Measurements from ENCODE around the gene IP6K1.
"Not testable (repeated sequence)": the region's sequence is repeated elsewhere in the genome, so short reads cannot be mapped to it uniquely, and the experiment has no call there.

The IP6K1 gene

GRCh38 chr3:49786357-49787181 lies at the start of gene IP6K1:
IP6K1 (minus strand) TSS chr3:49786542; CDS start chr3:49748040, 38,502 bp downstream.
- peak; percentile 98 for DNase-seq

DNA sequence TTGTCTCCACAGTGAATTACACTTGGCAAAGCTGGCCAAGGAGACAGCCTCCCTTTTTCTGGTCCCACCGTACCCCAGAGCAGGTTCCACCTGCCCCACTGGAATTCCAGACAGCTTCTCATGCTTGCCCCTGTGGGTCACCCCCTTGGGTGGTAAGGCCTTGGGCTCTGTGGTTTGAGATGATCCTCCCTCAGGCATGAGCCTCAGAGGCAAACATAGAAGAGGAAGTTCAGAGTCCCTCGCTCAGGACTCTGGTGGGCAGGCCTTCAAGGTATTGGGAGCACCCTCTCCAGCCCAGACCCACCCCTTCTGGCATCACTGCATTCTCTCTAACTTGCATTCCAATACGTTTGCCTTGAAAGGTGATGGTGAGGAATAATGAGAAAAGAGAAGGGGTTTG lies 45.0 kb upstream of the IP6K1 start:
- peak; percentile 22 for DNase-seq

DNA sequence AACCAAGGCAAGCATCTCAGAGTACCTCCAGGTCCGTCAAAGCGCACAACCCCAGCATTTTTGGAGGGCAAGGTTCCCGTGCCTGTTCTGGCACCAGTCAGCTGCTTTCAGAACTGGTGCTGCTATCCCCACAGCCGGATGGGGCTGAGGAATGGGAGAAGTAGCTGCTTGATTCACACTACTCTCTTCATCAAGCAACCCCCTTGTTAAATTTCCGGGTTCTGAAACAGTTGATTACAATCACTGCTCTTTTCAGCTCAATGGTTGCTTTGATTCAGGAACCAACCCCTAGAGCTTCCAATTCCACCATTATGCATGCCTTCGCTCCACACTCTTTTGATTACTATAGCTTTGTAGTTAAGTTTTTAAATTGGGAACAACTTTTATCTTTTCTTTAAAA lies 39.7 kb upstream of the IP6K1 start:
- DNase-seq: no peak

DNA sequence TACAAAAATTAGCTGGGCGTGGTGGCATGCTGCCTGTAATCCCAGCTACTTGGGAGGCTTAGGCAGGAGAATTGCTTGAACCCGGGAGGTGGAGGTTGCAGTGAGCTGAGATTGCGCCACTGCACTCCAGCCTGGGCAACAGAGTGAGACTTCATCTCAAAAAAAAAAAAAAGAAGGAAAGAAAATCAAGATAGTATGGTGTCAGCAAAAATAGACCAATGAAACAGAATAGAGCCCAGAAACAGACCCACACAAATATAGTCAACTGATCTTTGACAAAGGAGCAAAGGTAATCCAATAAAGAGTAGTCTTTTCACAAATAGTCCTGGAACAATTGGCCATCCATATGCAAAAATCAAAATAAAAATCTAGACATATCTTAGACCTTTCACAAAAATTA lies 36.8 kb upstream of the IP6K1 start:
- DNase-seq: not testable (repeated sequence)

DNA sequence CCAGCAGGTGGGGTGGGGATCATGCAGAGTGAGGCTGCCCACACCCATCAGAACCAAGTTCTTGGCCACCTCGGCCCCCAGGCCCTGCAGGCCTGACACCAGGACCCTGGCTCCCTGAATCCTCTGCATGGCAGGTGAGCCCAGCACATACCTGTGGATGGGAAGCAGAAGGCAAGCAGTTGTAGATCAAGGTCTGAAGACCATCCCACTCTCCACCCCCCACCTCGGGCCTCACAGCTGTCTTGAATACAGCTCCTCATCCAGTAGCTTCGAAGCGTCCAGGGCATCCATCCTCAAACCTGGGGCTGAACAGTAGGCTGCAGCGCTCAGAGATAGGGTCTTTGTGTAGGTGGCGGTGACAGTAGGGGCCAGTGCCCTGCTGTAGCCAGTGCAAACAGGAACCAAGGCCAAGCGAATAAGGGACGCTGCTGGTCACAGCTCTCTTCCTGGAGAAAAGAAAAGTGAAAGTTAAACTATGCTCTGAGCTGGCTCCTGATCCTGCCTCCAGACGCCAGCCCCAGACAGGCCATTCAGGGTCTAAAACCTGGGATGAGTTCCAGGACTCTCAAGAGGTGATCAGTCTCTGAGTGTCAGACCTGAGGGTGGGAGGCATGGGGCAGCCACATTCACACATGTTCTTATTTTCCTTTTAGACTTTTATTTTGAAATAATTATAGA lies 27.3 kb upstream of the IP6K1 start, which contains the start of gene UBA7:
UBA7 (minus strand) TSS at position 457 of the 678 bp plus-strand sequence; CDS start at position 291, 166 bp downstream.
- DNase-seq: peak; percentile 36

GRCh38 chr3:49812916-49813496 lies 26.7 kb upstream of the IP6K1 start:
- DNase-seq: no peak

DNA sequence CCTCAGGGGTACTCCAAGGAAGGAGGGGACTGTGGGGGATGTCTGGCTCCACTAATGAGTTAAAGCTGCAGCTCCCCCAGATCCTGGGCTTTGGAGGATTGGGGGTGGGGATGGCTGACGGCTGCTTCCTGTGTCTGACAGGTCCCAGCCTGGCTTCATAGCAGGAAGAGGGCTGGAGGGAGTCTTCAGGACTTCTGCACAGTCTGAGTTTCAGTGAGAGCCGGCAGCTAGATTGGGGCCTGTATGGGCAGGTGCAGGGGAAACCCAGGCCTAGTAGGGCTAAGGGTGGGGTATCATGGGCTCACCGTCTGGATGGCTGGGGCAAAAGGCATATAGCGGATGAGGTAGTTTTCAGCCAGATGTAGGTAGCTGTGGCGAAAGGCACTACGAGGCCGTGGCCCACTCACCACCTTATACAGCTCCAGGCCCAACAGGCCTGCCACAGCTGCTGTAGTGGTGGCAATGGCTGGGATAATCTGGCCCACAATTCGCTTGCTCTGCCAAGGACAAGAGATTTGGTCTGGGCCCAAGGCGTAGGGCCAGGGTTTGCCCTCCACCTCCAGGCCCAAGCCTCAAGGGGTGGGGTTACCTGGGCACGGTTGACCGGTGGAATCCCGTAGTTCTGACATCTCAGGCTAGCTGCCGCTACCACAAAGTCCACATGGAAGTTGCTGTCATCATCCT lies 21.2 kb upstream of the IP6K1 start:
- DNase-seq: peak; percentile 5

- DNase-seq: peak; percentile 4
Observed at GRCh38 chr3:49806850-49807249, 20.5 kb upstream of the IP6K1 start.

DNA sequence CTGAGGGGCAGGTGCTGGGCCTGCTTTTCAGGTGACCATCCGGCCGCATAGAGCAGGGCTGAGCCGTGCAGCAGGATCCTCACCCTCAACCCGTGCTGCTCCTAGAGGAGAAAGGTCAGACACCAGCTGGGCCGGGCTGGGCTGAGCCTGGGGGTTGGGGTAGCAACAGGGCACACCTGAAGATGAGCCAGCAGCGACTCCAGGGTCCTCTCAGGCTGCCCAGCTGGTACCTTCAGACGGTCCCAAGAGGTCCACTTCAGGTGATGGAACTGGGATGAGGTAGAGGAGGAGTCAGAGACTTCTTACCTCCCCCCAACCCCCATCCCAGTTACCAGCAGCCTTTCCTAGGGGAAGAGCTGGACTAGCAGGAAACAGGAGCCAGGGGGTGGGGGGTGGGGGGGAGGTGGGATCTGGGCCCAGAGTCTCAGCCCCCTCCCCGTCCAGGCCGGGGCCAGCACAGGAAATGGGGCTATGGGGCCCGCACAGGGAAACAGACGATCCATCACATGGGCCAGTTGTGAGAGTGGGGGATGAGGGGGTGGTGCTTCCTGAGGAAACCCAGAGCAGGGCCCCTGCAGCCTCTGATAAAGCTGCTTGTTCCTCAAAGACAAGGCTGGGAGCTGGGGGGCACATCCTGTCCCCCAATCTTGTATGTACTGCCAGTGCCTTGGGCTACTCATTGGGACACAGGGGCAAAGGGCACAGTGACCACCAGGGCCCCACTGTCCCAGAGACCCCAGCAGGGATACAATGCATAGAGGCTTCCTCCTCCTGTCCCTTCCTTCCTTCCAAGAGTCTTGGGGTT lies 19.8 kb upstream of the IP6K1 start:
- DNase-seq: peak; percentile 84

- DNase-seq: peak; percentile 98
Observed at GRCh38 chr3:49805367-49805782, 19.0 kb upstream of the IP6K1 start.

GRCh38 chr3:49804141-49805041 lies 18.0 kb upstream of the IP6K1 start:
- peak; percentile 26 for DNase-seq

GRCh38 chr3:49803465-49804140 lies 17.3 kb upstream of the IP6K1 start:
- peak; percentile 52 for DNase-seq

DNA sequence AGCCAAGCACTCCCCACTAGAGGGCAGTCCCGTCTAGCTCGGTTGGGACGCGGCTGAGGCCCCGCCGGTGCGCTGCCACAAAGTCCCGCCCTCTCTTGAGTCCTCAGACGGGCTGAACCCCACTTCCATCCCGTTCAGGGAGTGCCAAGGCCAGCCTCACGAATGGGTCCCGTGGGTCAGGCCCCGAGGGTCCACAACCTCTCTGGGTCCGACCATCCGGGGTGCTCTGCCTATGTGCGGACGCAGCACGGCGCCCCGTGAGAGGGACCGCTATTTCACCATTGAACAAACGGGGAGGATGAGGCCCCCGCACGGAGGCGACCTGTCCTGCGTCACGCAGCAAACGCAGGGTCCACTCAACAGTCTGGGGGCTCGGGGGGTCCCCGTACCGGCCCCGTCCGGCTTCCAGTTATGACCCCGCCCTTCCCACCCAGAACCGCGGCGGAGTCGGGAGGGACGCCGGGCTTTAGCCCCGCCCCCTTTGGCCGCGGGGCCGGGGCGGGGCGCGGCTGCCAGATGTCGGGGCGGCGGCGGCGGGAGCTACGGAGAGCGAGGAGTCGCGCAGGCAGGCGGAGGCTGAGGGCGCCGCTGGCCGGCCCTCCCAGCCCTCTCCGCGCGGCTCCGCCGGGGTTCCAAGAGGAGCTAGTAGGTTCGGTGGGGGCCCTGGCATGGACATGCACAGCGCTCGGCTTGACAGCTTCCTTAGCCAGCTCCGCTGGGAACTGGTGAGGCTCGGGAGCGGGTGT lies 16.6 kb upstream of the IP6K1 start, which contains the start of gene INKA1:
INKA1 (plus strand) TSS at position 543 of the 746 bp plus-strand sequence; CDS start at position 675, 132 bp downstream.
- DNase-seq: peak; percentile 62

- no peak for DNase-seq
Observed at GRCh38 chr3:49801160-49801559, 14.8 kb upstream of the IP6K1 start.

- no peak for DNase-seq
Observed at GRCh38 chr3:49799761-49800160, 13.4 kb upstream of the IP6K1 start, which contains the start of gene CDHR4. CDHR4 (minus strand) TSS chr3:49799873; CDS start chr3:49799812, 61 bp downstream.

- no peak for DNase-seq
Observed at GRCh38 chr3:49799105-49799504, 12.8 kb upstream of the IP6K1 start.

DNA sequence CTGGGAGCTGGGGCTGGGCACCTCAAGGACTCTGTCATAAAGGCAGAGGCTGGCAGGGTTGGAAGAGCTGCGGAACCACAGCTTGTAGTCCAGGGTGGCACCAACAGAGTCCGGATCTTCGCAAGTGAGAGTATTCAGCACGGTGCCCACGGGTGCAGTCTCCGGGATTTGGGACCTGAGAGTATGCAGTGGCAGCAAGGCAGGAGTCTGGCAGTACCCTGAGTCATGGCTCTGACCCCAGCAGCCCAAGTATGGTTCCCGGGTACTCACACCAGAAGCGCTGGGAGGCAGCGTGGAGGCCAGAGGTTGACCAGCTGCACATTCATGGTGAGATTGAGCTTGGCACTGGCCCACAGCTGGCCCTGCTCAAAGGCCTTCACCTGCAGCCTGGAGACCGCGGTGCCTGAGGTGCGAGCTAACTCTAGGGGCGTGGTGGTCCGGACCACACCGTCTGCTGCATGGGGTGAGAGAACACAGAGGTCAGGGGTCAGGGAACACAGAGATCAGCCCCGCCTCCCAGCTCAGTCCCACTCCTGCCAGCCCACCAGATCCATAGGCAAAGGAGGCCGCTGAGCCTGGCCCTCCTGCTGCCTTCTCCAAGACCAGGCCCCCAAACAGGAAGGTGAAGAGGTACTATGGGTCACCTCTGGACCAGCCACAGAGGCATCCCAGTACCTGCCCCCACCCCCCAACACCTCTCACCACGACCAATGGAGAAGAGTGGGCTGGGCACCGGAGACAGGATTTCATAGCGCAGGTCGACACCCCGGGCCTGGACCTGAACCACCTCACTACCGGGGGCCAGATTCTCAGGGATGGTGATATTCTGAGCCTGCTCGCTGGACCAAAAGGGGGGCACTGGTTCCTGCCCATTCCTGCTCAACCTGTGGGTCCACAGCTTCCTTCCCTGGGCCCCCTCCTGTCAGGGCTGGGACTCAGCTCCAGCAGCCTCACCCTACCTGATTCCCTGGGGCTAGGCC lies 8.9 kb upstream of the IP6K1 start:
- DNase-seq: no peak

GRCh38 chr3:49794431-49794830 lies 8.1 kb upstream of the IP6K1 start:
- no peak for DNase-seq
